H1 (cell line): ENCODE measurements around the gene CD68. TPM values are rescaled to one million over a fixed set of nuclear protein-coding genes. Genes with fewer than 3 reads are reported as not detected.

ENCODE experiments used
- CBX8 ChIP-seq: fragments of 300-800, 300-1000 bp; sonication (generic); IDR thresholded peaks from 2 replicates; pipeline ENCODE4 v1.7.1; 2016; ENCODE audit warnings: low read depth, low read length, borderline replicate concordance
- NRF1 ChIP-seq: IDR thresholded peaks from 2 replicates; pipeline ENCODE4 v1.6.1; 2011; ENCODE audit warnings: mild to moderate bottlenecking, low read depth, low read length, improper control_type of control experiment
- RAD21 ChIP-seq, 2 experiments: IDR thresholded peaks in 1 of 2; conservative IDR thresholded peaks in 1 of 2; 2 replicates each; pipeline ENCODE4 v1.6.1; 2011; ENCODE audit warnings: low read depth in 2 of 2, low read length in 2 of 2, improper control_type of control experiment in 1 of 2, inconsistent platforms in 1 of 2, mild to moderate bottlenecking in 1 of 2, moderate library complexity in 1 of 2
- polyA plus RNA-seq, 7 experiments: library from polyadenylated mRNA; depleted of rRNA in 3 of 7; stranded (reverse) in 5 of 7; unstranded in 2 of 7; fragments of >200 nt in 5 of 7; fragments of 200-250 nt in 2 of 7; gene quantifications; 1 replicate in 5 of 7; 2 replicates in 1 of 7; 4 replicates in 1 of 7; pipeline versions ENCODE4 v1.2.1 to v1.2.3, GENCODE V29; 2011 to 2013; ENCODE audit warnings: missing spikeins in 2 of 7, mixed read lengths in 2 of 7
- total RNA-seq: library from RNA; stranded (reverse); fragmentation: NEBNext Ultra II Directional; extraction: Animal tissue kit (Norgen Biotek cat#: 25700); gene quantifications from 2 replicates; pipeline ENCODE4 v1.2.1, GENCODE V29; 2021

CD68 gene
- total and polyA plus RNA-seq, 2 of the 8 experiments (the other 6 are each of a cell fraction or from before 2014, with no cell fraction given) = 0.18 TPM; not detected in 1

GRCh38 chr17:7556627-7557026 lies 22.8 kb upstream of the CD68 start (continued):
- no peak for TF ChIP-seq NRF1
- TF ChIP-seq CBX8 = no peak
- TF ChIP-seq RAD21 (IDR thresholded peaks at IDR 0.05 in 1 of 2, conservative IDR thresholded peaks at IDR 0.05 in 1 of 2; ENCODE audit: low read depth in 2 of 2, low read length in 2 of 2) = no peak
- TF ChIP-seq, all 59 proteins: peak for 0
